Gastrocnemius medialis (tissue), 4 donors: Measurements from ENCODE around the gene HMGB1. TPM values are rescaled to one million over a fixed set of nuclear protein-coding genes. Genes with fewer than 3 reads are reported as not detected.

Experiments
- ATAC-seq, 2 donors: fragments of 150-250 bp; one replicate each; pipeline ENCODE4 v1.9.1; 2016
- DNase-seq, 2 donors: peaks; one replicate each; pipeline ENCODE4 v3.0.0-alpha.2; 2019
- H3K27ac ChIP-seq, 4 donors: fragments of 200-600 bp; sonication (generic); 1 replicate in 1 of 4; 2 replicates in 3 of 4; pipeline ENCODE4 v1.5.1; 2016 to 2018; ENCODE audit warnings: mild to moderate bottlenecking in 2 of 4, moderate library complexity in 1 of 4
- H3K27me3 ChIP-seq, 3 donors: fragments of 200-600 bp; sonication (generic) in 2 of 3; 1 replicate in 1 of 3; 2 replicates in 2 of 3; pipeline versions ENCODE4 v1.5.1 to v1.6.0; 2016 to 2019; ENCODE audit warnings: mild to moderate bottlenecking in 1 of 3, moderate library complexity in 1 of 3
- H3K36me3 ChIP-seq, 2 donors: fragments of 200-600 bp; sonication (generic) in 1 of 2; one replicate each; pipeline ENCODE4 v1.5.1; 2017 to 2018
- H3K4me1 ChIP-seq, 2 donors: fragments of 200-600 bp; sonication (generic) in 1 of 2; one replicate each; pipeline ENCODE4 v1.5.1; 2016 to 2017; ENCODE audit warnings: mild to moderate bottlenecking in 2 of 2
- H3K4me3 ChIP-seq, 4 donors: fragments of 200-600 bp; sonication (generic) in 3 of 4; 1 replicate in 1 of 4; 2 replicates in 3 of 4; pipeline ENCODE4 v1.5.1; 2016 to 2019; ENCODE audit warnings: mild to moderate bottlenecking in 2 of 4
- H3K9me3 ChIP-seq, 3 donors: fragments of 200-600 bp; sonication (generic) in 2 of 3; 1 replicate in 1 of 3; 2 replicates in 2 of 3; pipeline ENCODE4 v1.5.1; 2016 to 2019
- CTCF ChIP-seq, 5 experiments: fragments of 450-650 bp in 3 of 5; fragments of 200-600 bp in 2 of 5; sonication (generic) in 2 of 5; IDR thresholded peaks in 4 of 5; conservative IDR thresholded peaks in 1 of 5; 1 replicate in 4 of 5; 2 replicates in 1 of 5; pipeline ENCODE4 v1.5.1; 2016 to 2019; ENCODE audit warnings: antibody characterized with exemption in 5 of 5, mild to moderate bottlenecking in 3 of 5, moderate library complexity in 3 of 5
- POLR2A ChIP-seq, 2 donors: fragments of 450-650 bp; IDR thresholded peaks; one replicate each; pipeline ENCODE4 v1.6.1; 2017; ENCODE audit warnings: antibody characterized with exemption in 2 of 2, mild to moderate bottlenecking in 2 of 2, moderate library complexity in 2 of 2
- in situ Hi-C, 4 donors: fragments of 200-750 bp; cut with MboI; loops; one replicate each; pipeline versions ENCODE4 v1.15.0 to v1.8.0; 2017; ENCODE audit warnings: low sequenced_read_pairs in 4 of 4
- intact Hi-C: fragments of 100-400 bp; cut with DNase I; formaldehyde crosslinking; loops from one replicate; pipeline ENCODE4 v1.15.1; 2023; ENCODE audit warnings: low total_unique reads
- total RNA-seq, 4 donors: library from RNA; depleted of rRNA; stranded (reverse); fragments of >200 nt; gene quantifications; one replicate each; pipeline versions ENCODE4 v1.1.0 to v1.2.3, GENCODE V29; 2016

HMGB1 gene
- total RNA-seq, 4 donors from 2014 or later: 217 to 314 (median 265) TPM

- intact Hi-C loops: no loop called here
- no peaks in the 10 kb centered on the region for H3K36me3 ChIP-seq
- TF ChIP-seq CTCF (IDR thresholded peaks at IDR 0.05 in 4 of 5, conservative IDR thresholded peaks at IDR 0.05 in 1 of 5) (no peak), POLR2A (IDR thresholded peaks at IDR 0.05) (no peak)
- H3K4me3 ChIP-seq: no peak overlapping the region
- peaks cover 12 to 15% of the 10 kb centered on the region in 2 donors for H3K4me1 ChIP-seq
- no peaks in the 10 kb centered on the region for H3K27me3 ChIP-seq
- DNase-seq: no peak
- no peak overlapping the region for H3K27ac ChIP-seq
- H3K9me3 ChIP-seq: no peaks in the 10 kb centered on the region
- ATAC-seq: no peak
- in situ Hi-C loops: loop anchor here in 1 of 4 donors (25.0 kb wide), 1 partner anchor 306 kb away; no protein-coding TSS in a partner anchor
These were observed 22.8 kb downstream of the HMGB1 start for GRCh38 chr13:30442926-30443325.

- TF ChIP-seq CTCF (IDR thresholded peaks at IDR 0.05 in 4 of 5, conservative IDR thresholded peaks at IDR 0.05 in 1 of 5) (no peak), POLR2A (IDR thresholded peaks at IDR 0.05) (no peak)
- no peaks in the 10 kb centered on the region for H3K9me3 ChIP-seq
- no peak overlapping the region for H3K4me3 ChIP-seq
- in situ Hi-C loops (loop anchor here in 1 of 4 donors (25.0 kb wide), 1 partner anchor 304 kb away; no protein-coding TSS in a partner anchor), intact Hi-C loops (no loop called here)
- H3K36me3 ChIP-seq: no peaks in the 10 kb centered on the region
- H3K27me3 ChIP-seq: no peaks in the 10 kb centered on the region
- ATAC-seq (no peak), DNase-seq (no peak)
- H3K27ac ChIP-seq: no peak overlapping the region
- peaks cover 7 to 11% of the 10 kb centered on the region in 2 donors for H3K4me1 ChIP-seq
These were observed 24.6 kb downstream of the HMGB1 start for GRCh38 chr13:30440910-30441703.

GRCh38 chr13:30438286-30438685, 27.4 kb downstream of the HMGB1 start:
- H3K27me3 ChIP-seq: no peaks in the 10 kb centered on the region
- ATAC-seq (no peak), DNase-seq (no peak)
- H3K4me1 ChIP-seq: no peaks in the 10 kb centered on the region
- H3K9me3 ChIP-seq: no peaks in the 10 kb centered on the region
- no peak overlapping the region for H3K27ac ChIP-seq
- intact Hi-C loops (no loop called here), in situ Hi-C loops (loop anchor here in 1 of 4 donors (25.0 kb wide), 1 partner anchor 301 kb away; no protein-coding TSS in a partner anchor)
- no peak overlapping the region for H3K4me3 ChIP-seq
- TF ChIP-seq CTCF (IDR thresholded peaks at IDR 0.05 in 4 of 5, conservative IDR thresholded peaks at IDR 0.05 in 1 of 5): no peak
- no peak for TF ChIP-seq POLR2A (IDR thresholded peaks at IDR 0.05)
- no peaks in the 10 kb centered on the region for H3K36me3 ChIP-seq

GRCh38 chr13:30437177-30437576, 28.6 kb downstream of the HMGB1 start:
- Histone ChIP-seq H3K27ac (no peak overlapping the region), H3K36me3 (no peaks in the 10 kb centered on the region), H3K4me3 (no peak overlapping the region), H3K9me3 (no peaks in the 10 kb centered on the region), H3K27me3 (no peaks in the 10 kb centered on the region), H3K4me1 (no peaks in the 10 kb centered on the region)
- no peak for ATAC-seq
- no peak for DNase-seq
- in situ Hi-C loops: loop anchor here in 1 of 4 donors (25.0 kb wide), 1 partner anchor 300 kb away; no protein-coding TSS in a partner anchor
- intact Hi-C loops: no loop called here
- no peak for TF ChIP-seq POLR2A (IDR thresholded peaks at IDR 0.05)
- TF ChIP-seq CTCF (IDR thresholded peaks at IDR 0.05 in 4 of 5, conservative IDR thresholded peaks at IDR 0.05 in 1 of 5): no peak
